Stimulated activated CD4-positive, alpha-beta T cell treated with anti-CD3 and anti-CD28 coated beads, Interleukin-2, amount 100 ng/mL, for 24 hours (primary cell): Measurements from ENCODE around the gene FGF7.
A peak's percentile ranks its signal among the peaks of the same experiment; 100 is the strongest.
"Not testable (repeated sequence)": the region's sequence is repeated elsewhere in the genome, so short reads cannot be mapped to it uniquely, and the experiment has no call there.

Source experiments
- DNase-seq, 2 donors: peaks; one replicate each; pipeline ENCODE4 v3.0.0-alpha.2; 2020

FGF7 gene

DNA sequence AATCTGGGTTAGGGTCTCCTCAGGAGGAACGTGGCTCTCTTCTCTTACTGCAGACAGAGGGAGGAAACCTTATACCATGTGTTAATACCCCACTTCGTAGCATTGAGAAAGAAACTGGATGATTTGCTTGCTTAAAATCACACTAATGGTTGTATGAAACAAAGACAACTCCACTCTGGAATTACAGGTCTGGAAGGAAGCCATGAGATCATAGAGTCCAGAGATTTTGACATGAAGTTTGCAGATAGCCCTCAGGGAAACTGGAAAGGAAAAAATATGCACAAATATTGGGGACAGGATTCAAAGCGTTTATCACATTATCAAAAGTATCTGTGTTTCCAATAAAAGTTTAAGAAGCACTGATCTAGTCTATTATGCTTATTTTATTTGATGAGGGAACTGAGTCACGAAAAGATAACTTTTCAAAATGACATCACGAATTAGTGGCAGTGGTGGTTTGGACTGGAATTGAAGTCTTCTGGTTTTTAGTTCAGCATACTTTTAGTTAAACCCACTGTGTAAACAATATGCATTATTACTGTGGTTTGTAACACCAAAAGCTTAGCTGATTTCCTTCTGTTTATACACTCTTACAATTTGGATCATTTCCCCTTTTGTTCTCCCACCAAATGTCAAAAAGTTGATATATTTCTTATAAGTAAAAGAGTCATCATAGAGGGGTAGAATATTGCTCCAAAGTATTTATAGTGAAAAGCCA lies 16.8 kb downstream of the FGF7 start:
- DNase-seq, result no peak

DNA sequence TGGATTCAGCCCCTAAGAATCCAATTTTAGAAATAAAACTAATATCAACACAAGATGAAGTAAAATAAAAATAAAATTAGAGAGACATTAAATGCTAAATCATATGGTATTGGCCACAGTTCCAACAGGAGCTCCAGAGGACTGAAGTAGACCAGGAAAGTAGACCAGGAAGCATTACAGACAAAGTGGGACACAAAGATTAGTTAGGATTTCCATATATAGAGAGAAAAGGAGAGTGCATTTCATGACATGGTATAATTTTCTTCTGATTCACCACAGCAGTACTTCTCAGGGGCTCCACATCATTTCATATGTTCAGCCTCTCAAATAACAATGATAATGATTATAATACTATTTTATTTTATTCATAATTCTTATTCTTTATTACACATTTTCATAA lies 18.3 kb downstream of the FGF7 start:
- no peak for DNase-seq

DNA sequence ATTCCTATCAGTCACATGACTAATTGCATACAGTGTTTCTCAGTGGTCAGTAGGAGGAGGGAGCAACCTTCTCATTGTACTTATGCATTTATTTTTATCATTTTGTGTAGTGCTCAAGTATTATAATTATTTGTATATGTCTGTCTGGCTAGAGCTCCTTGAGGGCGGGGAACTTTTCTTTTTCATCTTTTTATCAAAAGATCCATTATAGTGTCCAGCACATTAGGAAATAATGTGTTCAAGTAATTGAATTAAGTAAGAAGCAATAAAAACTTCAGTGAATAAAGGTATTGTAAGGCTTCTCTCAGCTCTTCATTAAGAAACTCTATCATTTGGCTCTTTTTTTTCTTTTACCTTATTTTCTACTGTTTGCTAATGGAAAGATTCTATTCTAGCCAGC lies 18.8 kb downstream of the FGF7 start:
- DNase-seq, result no peak

- no peak for DNase-seq
These were observed 29.6 kb downstream of the FGF7 start for GRCh38 chr15:49452595-49452994.

DNA sequence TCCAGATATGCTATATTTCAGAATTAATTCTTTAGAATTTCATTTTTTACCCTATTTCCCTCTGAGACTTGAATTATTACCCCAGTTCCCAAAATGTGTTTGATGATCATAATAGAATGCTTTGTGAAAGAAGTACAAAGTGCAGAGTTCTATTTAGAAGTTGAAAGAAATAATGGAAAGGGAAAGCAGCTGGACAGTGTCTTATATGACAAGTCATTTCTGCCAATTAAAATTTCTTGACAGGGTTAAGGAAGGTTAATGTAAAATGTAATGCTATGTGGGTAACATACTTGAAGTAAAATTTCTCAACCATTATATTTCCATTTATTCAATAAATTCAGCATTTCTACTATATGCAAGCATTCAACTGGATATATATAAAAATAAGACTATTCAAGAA lies 33.1 kb downstream of the FGF7 start:
- no peak for DNase-seq

DNA sequence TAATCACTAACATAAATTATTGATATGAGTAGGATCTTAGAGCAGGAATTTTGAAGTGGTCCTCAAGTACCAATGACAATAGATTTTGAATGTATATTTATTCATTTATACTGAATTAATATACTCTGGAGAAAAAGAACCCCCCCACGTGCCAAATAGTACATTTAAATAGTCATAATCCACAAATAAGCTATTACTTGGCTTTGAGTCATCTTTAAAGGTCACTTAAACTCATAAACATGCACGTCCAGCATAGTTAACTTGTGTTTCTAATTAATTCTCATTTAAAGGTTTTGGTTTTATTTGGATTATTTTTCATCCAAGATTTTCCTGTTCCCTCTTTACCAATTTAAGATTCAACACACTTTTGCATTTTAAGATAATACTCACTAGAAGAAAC lies 35.1 kb downstream of the FGF7 start:
- no peak for DNase-seq

- DNase-seq, result no peak
These were observed 37.4 kb downstream of the FGF7 start for GRCh38 chr15:49460411-49460941.

GRCh38 chr15:49462232-49462844 lies 39.3 kb downstream of the FGF7 start:
- DNase-seq, result no peak

DNA sequence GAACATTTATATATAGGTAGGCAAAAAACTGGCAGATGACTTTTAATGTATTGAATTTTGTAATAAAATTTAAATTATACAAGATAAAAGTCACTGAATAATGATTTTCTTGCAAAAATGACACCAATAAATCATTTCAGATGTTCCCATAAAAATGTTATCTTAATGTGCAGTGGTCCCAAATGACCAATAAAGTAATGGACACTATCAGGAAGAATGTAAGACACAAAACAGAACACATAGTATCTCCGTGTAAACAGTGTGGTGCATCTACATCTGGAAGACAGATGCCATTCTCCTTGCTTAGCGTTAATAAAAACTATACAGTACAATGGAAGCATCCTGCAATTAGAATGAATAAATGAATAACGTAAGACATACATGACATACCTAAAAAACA lies 41.5 kb downstream of the FGF7 start:
- DNase-seq, result no peak

DNA sequence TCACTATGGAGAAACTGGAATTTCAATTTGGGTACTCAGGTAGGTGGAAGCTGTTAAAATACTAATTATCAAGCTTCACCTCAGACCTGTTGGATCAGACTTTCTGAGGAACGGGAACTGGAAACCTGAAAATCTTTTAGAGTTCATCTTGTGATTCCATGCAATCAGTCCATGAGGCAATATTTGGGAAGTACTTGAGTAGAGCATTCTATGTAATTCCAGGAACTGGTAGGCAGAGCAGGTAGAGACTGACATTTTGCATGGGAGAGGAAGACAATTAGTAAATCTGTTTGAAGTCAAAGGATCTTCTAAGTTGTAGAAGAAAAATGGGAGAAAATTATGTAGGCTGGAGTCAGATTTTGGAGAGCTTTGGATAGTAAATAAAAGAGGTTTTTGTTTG lies 43.1 kb downstream of the FGF7 start:
- DNase-seq, result no peak

DNA sequence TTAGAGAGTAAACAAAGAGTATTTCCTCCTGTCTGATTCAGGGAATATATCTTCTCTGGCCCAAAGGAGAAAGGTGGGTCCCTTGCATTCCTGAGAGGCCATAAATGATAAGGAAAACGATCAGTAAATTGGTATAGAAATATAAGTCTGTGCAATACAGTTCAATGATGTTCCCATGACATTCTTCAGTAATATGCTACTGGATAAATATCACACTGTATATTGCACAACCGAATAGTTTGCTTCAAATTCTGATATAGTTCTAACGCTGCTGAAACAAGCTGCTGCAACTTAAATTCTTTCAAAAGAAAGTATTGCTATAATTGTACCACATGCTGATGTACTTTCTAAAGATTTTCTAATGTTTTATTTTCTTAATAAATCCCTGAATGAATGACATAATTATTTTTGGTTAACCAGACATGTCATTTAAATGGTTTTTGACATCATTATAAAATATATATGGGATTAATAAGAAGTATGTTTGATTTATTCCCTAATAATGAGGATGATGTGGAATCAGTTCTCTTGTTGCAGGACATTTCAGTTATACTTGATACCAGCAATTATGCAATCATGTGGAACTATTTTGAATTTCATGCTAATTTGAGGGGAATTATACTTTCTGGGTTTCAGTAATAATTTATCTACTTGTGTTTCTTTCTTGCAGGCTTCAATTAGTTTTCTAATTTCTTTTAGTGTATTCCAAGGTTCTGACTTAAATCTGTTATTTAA lies 44.9 kb downstream of the FGF7 start:
- no peak for DNase-seq

DNA sequence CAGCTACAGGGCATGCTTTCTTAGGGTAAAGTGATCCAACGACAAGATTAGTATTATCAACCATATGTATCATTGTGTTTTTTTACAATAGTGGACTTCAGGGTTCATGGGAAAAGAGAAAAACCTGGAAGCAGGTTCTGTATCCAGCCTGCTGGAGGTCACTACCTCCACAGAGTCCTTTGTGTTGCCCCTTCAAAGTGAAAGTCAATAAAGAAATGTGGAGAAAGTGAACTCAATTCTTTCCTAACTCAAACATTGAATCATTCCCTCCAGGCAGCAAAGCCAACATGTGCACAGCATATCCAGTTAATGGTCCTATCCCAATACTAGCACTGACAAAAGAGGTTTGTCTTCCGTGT lies 45.4 kb downstream of the FGF7 start:
- DNase-seq, result no peak

DNA sequence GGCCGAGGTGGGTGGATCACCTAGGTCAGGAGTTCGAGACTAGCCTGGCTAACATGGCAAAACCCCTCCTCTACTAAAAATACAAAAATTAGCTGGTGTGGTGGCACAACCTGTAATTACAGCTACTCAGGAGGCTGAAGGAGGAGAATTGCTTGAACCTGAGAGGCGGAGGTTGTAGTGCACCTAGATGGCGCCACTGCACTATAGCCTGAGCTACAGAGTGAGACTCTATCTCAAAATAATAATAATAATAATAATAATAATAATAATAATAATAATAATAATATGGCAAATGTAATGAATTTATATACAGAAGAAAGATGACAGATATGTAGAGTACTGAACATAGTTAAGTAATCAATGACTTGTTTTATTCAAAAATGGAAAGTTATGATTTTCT lies 48.2 kb downstream of the FGF7 start:
- DNase-seq, result peak; percentile 26 to 60

DNA sequence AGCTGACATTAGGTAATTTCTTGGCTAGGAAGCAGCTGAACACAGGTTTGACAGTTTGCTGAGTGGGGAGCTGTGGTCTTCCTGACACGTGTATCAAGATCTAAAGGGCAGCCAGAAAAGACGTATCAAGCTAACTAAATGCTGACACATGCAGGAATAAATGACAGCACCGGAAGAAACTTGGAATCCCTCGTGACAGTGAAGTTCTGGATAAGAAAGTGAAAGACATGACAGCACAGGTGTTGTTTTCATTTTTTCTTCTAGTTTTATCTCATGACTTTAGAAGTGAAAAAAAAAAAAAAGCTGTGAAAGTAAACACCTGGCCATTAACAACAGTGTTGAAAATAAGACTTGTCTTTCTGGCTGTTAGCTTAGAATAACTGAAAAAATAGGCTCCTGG lies 48.7 kb downstream of the FGF7 start:
- DNase-seq, result no peak

DNA sequence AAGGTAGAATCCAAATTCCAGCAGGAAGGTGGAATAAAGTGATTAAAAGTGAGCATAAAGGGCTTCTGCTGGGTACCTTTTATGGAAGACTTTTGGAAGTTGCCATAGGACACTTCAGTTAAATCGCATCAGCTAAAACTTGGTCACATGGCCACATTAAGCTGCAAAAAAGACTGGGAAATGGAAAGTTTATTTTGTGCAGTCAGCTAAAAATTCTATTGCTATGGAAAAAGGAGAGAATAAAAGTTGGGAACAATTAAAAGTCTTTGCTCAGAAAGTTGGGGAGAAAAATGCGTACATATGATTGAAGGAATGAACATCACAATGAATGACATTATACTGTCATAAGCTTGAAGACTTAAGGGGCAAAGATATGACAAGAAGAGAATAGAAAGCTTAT lies 49.3 kb downstream of the FGF7 start:
- no peak for DNase-seq

- no peak for DNase-seq
These were observed 50.0 kb downstream of the FGF7 start for GRCh38 chr15:49473031-49473430.

- not testable (repeated sequence) for DNase-seq
These were observed 55.0 kb downstream of the FGF7 start for GRCh38 chr15:49478021-49478420.

DNA sequence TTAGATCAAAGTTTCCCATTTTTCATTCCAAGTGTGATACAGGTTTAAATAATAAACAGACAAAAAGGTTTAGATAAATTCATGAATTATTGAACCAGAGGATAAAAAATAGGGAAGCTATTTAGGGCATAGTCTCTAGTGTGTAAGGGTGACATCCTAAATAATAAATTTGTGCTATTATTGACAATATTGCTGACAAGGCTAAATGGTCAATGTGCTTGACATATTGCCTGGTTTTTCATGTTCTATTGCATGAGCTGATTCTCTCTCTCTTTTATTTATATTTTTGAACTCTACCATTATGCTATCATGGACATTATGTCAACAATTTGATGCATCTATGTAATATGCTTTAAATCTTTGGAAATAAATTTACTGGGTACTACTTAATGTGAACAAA lies 55.9 kb downstream of the FGF7 start:
- not testable (repeated sequence) for DNase-seq

DNA sequence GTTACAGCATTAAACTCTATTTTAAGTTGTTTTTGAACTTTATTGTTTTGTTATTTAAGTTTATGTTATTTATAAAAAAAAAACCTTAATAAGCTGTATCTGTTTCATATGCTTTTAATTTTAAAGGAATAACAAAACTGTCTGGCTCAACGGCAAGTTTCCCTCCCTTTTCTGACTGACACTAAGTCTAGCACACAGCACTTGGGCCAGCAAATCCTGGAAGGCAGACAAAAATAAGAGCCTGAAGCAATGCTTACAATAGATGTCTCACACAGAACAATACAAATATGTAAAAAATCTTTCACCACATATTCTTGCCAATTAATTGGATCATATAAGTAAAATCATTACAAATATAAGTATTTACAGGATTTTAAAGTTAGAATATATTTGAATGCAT lies 62.4 kb downstream of the FGF7 start:
- not testable (repeated sequence) for DNase-seq

GRCh38 chr15:49490966-49491365 lies 67.9 kb downstream of the FGF7 start:
- no peak for DNase-seq

- no peak for DNase-seq
These were observed 69.1 kb downstream of the FGF7 start for GRCh38 chr15:49492151-49492550.

DNA sequence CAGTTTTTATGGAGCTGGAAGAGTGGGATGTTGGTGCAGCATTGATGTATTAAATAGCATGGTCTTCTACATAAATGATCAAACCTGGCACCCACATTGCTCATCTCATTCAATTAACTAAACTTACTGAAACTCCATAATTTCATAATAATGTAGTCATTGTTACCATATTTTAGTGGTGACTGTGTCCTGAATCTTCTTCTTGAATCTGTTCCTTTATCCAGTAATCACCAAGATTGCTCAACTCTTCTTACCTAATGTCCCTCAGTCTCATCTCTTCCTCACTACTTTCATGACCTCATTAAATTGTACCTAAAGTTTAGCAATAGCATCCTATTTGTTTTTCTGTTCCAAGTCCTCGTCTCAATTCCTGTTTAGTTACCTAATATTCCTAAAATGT lies 69.8 kb downstream of the FGF7 start:
- DNase-seq, result no peak

DNA sequence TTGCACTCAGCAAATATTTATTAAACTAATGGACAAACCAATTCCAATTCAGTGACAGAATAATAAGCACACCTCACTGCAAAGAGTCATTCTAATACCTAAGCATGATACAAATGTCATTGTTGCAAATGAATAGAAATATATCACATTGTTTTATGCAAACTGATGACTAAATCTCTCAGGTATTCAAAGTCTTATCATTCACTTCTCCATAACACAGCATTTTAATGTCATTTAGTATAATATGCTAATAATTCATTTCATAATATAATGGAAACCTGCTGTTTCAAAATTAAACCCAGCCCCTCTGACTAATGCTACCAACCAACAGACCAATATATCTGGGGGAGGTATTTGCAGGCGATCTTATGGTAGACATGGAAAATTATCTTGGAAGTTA lies 71.8 kb downstream of the FGF7 start:
- no peak for DNase-seq
